OCI-LY7 (cell line): ENCODE results near the gene RNASEH2A. TPM values are rescaled to one million over a fixed set of nuclear protein-coding genes. Genes with fewer than 3 reads are reported as not detected.

ENCODE experiments used
- BruUV-seq: library from RNA; stranded (reverse); fragments of 400-500 nt; replicated peaks from 2 replicates; lab custom pipeline; 2021; lab: Mats Ljungman, UMichigan
- CTCF ChIA-PET: fragments of 300-600 bp; sonication (Branson Sonifier 250); formaldehyde crosslinking; loops from one replicate; lab custom pipeline; 2022; ENCODE audit warnings: antibody characterized with exemption; ENCODE audit not compliant: unreplicated experiment; lab: Charles Lee
- POLR2A ChIA-PET: fragments of 300-600 bp; sonication (Branson Sonifier 250); formaldehyde crosslinking; loops from one replicate; lab custom pipeline; 2022; ENCODE audit warnings: antibody characterized with exemption; lab: Charles Lee
- DNase-seq: peaks from one replicate; pipeline ENCODE4 v3.0.0-alpha.2; 2015; ENCODE audit warnings: low spot score
- H2AFZ ChIP-seq: fragments of 200-600 bp; sonication (generic), shearing (Covaris generic); 2 replicates; pipeline ENCODE4 v1.6.1; 2014; ENCODE audit warnings: mild to moderate bottlenecking, antibody characterized with exemption, low read length, moderate library complexity
- H3K27ac ChIP-seq: fragments of 200-600 bp; sonication (generic); 2 replicates; pipeline ENCODE4 v1.5.1; 2014; ENCODE audit warnings: mixed run types, low read depth, mild to moderate bottlenecking, moderate library complexity, low read length, inconsistent platforms; ENCODE audit not compliant: poor library complexity, severe bottlenecking
- H3K36me3 ChIP-seq: fragments of 200-600 bp; sonication (generic); 2 replicates; pipeline ENCODE4 v1.6.1; 2014; ENCODE audit warnings: mild to moderate bottlenecking, antibody characterized with exemption, low read length, moderate library complexity, mixed read lengths; ENCODE audit not compliant: insufficient read depth
- H3K4me1 ChIP-seq: fragments of 200-600 bp; sonication (generic); 2 replicates; pipeline ENCODE4 v1.5.1; 2014; ENCODE audit warnings: mild to moderate bottlenecking, low read length; ENCODE audit not compliant: insufficient read depth, poor library complexity, severe bottlenecking
- H3K4me2 ChIP-seq: fragments of 200-600 bp; sonication (generic); 2 replicates; pipeline ENCODE4 v1.6.1; 2014; ENCODE audit warnings: mild to moderate bottlenecking, low read length
- H3K4me3 ChIP-seq: fragments of 200-600 bp; sonication (generic); 2 replicates; pipeline ENCODE4 v1.5.1; 2014; ENCODE audit warnings: mild to moderate bottlenecking, low read depth, low read length; ENCODE audit not compliant: poor library complexity, severe bottlenecking
- H3K79me2 ChIP-seq: fragments of 200-600 bp; sonication (generic); 2 replicates; pipeline ENCODE4 v1.6.1; 2016; ENCODE audit warnings: low read depth, mild to moderate bottlenecking, low read length, moderate library complexity, mixed read lengths; ENCODE audit not compliant: insufficient read depth
- H3K9me2 ChIP-seq: fragments of 200-600 bp; sonication (generic); 2 replicates; pipeline ENCODE4 v1.6.1; 2016; ENCODE audit warnings: mild to moderate bottlenecking, low read length, mixed read lengths; ENCODE audit not compliant: insufficient read depth
- H3K9me3 ChIP-seq: fragments of 200-600 bp; sonication (generic); 2 replicates; pipeline ENCODE4 v1.6.1; 2014; ENCODE audit warnings: mild to moderate bottlenecking, mixed run types, low read length, mixed read lengths
- H4K20me1 ChIP-seq: fragments of 200-600 bp; sonication (generic); 2 replicates; pipeline ENCODE4 v1.6.1; 2014; ENCODE audit warnings: mild to moderate bottlenecking, antibody characterized with exemption, low read length, moderate library complexity, mixed read lengths; ENCODE audit not compliant: insufficient read depth
- CTCF ChIP-seq: fragments of 200-600 bp; sonication (generic); conservative IDR thresholded peaks from 2 replicates; pipeline ENCODE4 v1.5.1; 2014; ENCODE audit warnings: mild to moderate bottlenecking, antibody characterized with exemption, low read length, moderate library complexity, mixed read lengths
- EZH2phosphoT487 ChIP-seq: fragments of 200-600 bp; sonication (generic); IDR thresholded peaks from 2 replicates; pipeline ENCODE4 v1.6.1; 2018; ENCODE audit warnings: low read depth, borderline replicate concordance, mild to moderate bottlenecking, mixed run types, antibody characterized with exemption, low read length, moderate library complexity, mixed read lengths
- intact Hi-C: fragments of 100-400 bp; cut with micrococcal nuclease; formaldehyde crosslinking; loops from one replicate; pipeline ENCODE4 v1.10.0; 2022; ENCODE audit not compliant: unreplicated experiment
- total RNA-seq, 2 experiments: library from RNA; depleted of rRNA in 1 of 2; stranded (reverse); fragments of >200 nt in 1 of 2; shearing (Covaris generic) in 1 of 2; gene quantifications; 2 replicates each; pipeline ENCODE4 v1.2.3, GENCODE V29; 2014 to 2022

Gene RNASEH2A
- total RNA-seq, 2 experiments from 2014 or later, result 86.0 to 115 TPM

GRCh38 chr19:12838182-12838885 is 31.9 kb downstream of the RNASEH2A start, which contains the start of gene MAST1:
MAST1 (plus strand) TSS chr19:12838515; CDS start chr19:12838573, 58 bp downstream.
- Histone ChIP-seq H2AFZ (peak within 1 kb of the TSS; percentile 72), H3K36me3 (peaks cover under 1% of the 10 kb centered on the region; the same call in 1 of the 2 replicates), H4K20me1 (no peaks in the 10 kb centered on the region), H3K4me2 (peak within 1 kb of the TSS; percentile 90), H3K9me3 (no peaks in the 10 kb centered on the region), H3K9me2 (no peaks in the 10 kb centered on the region), H3K4me3 (peak within 1 kb of the TSS; percentile 93), H3K79me2 (no peaks in the 10 kb centered on the region), H3K4me1 (peaks cover 67% of the 10 kb centered on the region), H3K27ac (peak within 1 kb of the TSS; percentile 45)
- TF ChIP-seq CTCF (peak; percentile 68), EZH2phosphoT487 (no peak)
- intact Hi-C loops, result loop anchor here (5.0 kb wide), 1 partner anchor 99 kb away; the partner anchor contains the start of gene CALR
- DNase-seq, result peak; percentile 81
- ChIA-PET POLR2A (no interaction called here), CTCF (interaction anchor here (0.6 kb wide), 2 partner anchors 25 to 53 kb away, joined by 4 to 8 read pairs; no protein-coding TSS in a partner anchor)
- BruUV-seq, result no TSS peak

GRCh38 chr19:12838886-12839756 is 32.7 kb downstream of the RNASEH2A start:
- CTCF ChIA-PET, result interaction anchor here (0.6 kb wide), 1 partner anchor 25 kb away, joined by 4 read pairs; no protein-coding TSS in a partner anchor
- H3K4me1 ChIP-seq, result peaks cover 65% of the 10 kb centered on the region
- DNase-seq, result peak; percentile 67
- POLR2A ChIA-PET, result no interaction called here
- no peaks in the 10 kb centered on the region for H3K9me2 ChIP-seq
- peak overlapping the region; percentile 45 for H3K27ac ChIP-seq
- TSS peak; percentile 76 for BruUV-seq
- peaks cover 6% of the 10 kb centered on the region; the same call in 1 of the 2 replicates for H3K36me3 ChIP-seq
- peak overlapping the region; percentile 67 for H2AFZ ChIP-seq
- intact Hi-C loops, result loop anchor here (5.0 kb wide), 1 partner anchor 98 kb away; the partner anchor contains the start of gene CALR
- H3K4me3 ChIP-seq, result peak overlapping the region; percentile 93
- TF ChIP-seq CTCF (no peak), EZH2phosphoT487 (no peak)
- H3K79me2 ChIP-seq, result no peaks in the 10 kb centered on the region
- H3K9me3 ChIP-seq, result no peaks in the 10 kb centered on the region
- no peaks in the 10 kb centered on the region for H4K20me1 ChIP-seq
- peak overlapping the region; percentile 90 for H3K4me2 ChIP-seq
